ENCODE measurements around the gene TMBIM1. TPM values are rescaled to one million over a fixed set of nuclear protein-coding genes. Genes with fewer than 3 reads are reported as not detected.

Gene TMBIM1
- total and polyA plus RNA-seq, 9 of the 15 experiments (the other 6 are each of a cell fraction or from before 2014, with no cell fraction given), result 14.2 to 105 (median 47.0) TPM

DNA sequence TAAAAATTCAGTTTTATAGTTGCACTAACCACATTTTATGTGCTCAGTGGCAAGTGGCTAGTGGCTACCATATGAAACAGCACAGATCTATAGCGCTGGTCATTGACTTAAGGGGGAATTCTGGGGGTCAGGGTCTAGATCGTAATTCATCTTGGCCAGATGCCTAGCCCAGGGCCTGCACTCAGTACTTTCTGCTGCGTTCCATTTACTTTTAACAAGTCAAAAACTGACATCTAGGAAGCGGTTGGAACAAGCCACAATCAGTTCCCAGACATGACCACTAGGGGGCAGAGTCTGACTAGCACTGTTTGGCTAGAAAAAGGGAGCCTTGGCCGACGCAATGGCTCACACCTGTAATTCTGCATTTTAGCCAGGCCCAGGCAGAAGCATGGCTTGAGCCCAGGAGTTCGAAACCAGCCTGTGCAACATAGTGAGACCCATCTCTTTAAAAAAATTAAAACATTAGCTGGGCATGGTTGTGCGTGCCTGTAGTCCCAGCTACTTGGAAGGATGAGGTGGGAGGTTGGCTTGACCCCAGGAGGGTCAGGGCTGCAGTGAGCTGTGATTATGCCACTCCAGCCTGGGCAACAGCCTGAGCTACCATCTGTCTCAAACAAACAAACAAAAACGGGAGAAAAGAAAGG, 9.0 kb upstream of the TMBIM1 start (continued):
- TF ChIP-seq, protein P1, sequence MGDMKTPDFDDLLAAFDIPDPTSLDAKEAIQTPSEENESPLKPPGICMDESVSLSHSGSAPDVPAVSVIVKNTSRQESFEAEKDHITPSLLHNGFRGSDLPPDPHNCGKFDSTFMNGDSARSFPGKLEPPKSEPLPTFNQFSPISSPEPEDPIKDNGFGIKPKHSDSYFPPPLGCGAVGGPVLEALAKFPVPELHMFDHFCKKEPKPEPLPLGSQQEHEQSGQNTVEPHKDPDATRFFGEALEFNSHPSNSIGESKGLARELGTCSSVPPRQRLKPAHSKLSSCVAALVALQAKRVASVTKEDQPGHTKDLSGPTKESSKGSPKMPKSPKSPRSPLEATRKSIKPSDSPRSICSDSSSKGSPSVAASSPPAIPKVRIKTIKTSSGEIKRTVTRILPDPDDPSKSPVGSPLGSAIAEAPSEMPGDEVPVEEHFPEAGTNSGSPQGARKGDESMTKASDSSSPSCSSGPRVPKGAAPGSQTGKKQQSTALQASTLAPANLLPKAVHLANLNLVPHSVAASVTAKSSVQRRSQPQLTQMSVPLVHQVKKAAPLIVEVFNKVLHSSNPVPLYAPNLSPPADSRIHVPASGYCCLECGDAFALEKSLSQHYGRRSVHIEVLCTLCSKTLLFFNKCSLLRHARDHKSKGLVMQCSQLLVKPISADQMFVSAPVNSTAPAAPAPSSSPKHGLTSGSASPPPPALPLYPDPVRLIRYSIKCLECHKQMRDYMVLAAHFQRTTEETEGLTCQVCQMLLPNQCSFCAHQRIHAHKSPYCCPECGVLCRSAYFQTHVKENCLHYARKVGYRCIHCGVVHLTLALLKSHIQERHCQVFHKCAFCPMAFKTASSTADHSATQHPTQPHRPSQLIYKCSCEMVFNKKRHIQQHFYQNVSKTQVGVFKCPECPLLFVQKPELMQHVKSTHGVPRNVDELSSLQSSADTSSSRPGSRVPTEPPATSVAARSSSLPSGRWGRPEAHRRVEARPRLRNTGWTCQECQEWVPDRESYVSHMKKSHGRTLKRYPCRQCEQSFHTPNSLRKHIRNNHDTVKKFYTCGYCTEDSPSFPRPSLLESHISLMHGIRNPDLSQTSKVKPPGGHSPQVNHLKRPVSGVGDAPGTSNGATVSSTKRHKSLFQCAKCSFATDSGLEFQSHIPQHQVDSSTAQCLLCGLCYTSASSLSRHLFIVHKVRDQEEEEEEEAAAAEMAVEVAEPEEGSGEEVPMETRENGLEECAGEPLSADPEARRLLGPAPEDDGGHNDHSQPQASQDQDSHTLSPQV (IDR thresholded peaks at IDR 0.05), result peak; percentile 34; the same call in 1 of the 2 replicates
- TF ChIP-seq MEIS2 (IDR thresholded peaks at IDR 0.05; ENCODE audit: partially characterized antibody), result peak; percentile 55
- TF ChIP-seq SUPT5H (IDR thresholded peaks at IDR 0.05), result no peak
- TF ChIP-seq RBFOX2 (IDR thresholded peaks at IDR 0.05; ENCODE audit: low read depth, low read length), result no peak
- no peak for TF ChIP-seq SMARCA5 (IDR thresholded peaks at IDR 0.05)
- TF ChIP-seq RB1 (IDR thresholded peaks at IDR 0.05; ENCODE audit: low read depth), result peak; percentile 76; the same call in 1 of the 2 replicates
- TF ChIP-seq, protein P2, sequence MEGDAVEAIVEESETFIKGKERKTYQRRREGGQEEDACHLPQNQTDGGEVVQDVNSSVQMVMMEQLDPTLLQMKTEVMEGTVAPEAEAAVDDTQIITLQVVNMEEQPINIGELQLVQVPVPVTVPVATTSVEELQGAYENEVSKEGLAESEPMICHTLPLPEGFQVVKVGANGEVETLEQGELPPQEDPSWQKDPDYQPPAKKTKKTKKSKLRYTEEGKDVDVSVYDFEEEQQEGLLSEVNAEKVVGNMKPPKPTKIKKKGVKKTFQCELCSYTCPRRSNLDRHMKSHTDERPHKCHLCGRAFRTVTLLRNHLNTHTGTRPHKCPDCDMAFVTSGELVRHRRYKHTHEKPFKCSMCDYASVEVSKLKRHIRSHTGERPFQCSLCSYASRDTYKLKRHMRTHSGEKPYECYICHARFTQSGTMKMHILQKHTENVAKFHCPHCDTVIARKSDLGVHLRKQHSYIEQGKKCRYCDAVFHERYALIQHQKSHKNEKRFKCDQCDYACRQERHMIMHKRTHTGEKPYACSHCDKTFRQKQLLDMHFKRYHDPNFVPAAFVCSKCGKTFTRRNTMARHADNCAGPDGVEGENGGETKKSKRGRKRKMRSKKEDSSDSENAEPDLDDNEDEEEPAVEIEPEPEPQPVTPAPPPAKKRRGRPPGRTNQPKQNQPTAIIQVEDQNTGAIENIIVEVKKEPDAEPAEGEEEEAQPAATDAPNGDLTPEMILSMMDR (IDR thresholded peaks at IDR 0.05 in 2 of 3, conservative IDR thresholded peaks at IDR 0.05 in 1 of 3; ENCODE audit: insufficient read depth in 2 of 3, low read depth in 1 of 3, low read length in 3 of 3), result peak; percentile 84 to 92 (median 86)
- TF ChIP-seq, protein P3, sequence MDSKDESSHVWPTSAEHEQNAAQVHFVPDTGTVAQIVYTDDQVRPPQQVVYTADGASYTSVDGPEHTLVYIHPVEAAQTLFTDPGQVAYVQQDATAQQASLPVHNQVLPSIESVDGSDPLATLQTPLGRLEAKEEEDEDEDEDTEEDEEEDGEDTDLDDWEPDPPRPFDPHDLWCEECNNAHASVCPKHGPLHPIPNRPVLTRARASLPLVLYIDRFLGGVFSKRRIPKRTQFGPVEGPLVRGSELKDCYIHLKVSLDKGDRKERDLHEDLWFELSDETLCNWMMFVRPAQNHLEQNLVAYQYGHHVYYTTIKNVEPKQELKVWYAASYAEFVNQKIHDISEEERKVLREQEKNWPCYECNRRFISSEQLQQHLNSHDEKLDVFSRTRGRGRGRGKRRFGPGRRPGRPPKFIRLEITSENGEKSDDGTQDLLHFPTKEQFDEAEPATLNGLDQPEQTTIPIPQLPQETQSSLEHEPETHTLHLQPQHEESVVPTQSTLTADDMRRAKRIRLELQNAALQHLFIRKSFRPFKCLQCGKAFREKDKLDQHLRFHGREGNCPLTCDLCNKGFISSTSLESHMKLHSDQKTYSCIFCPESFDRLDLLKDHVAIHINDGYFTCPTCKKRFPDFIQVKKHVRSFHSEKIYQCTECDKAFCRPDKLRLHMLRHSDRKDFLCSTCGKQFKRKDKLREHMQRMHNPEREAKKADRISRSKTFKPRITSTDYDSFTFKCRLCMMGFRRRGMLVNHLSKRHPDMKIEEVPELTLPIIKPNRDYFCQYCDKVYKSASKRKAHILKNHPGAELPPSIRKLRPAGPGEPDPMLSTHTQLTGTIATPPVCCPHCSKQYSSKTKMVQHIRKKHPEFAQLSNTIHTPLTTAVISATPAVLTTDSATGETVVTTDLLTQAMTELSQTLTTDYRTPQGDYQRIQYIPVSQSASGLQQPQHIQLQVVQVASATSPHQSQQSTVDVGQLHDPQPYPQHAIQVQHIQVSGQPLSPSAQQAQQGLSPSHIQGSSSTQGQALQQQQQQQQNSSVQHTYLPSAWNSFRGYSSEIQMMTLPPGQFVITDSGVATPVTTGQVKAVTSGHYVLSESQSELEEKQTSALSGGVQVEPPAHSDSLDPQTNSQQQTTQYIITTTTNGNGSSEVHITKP (IDR thresholded peaks at IDR 0.05; ENCODE audit: partially characterized antibody), result peak; percentile 19
- no peak for TF ChIP-seq SAFB2 (IDR thresholded peaks at IDR 0.05; ENCODE audit: borderline replicate concordance, low read depth, low read length, severe bottlenecking)
- TF ChIP-seq ATF1 (CRISPR knock-in tag; IDR thresholded peaks at IDR 0.05), result no peak
- TF ChIP-seq ATF1 (tag; IDR thresholded peaks at IDR 0.05), result 0 out of 2 replicates have a peak, but pooled peaks have one; percentile 14
- peak; percentile 56 for TF ChIP-seq ARID2 (IDR thresholded peaks at IDR 0.05)
- TF ChIP-seq BCOR (IDR thresholded peaks at IDR 0.05), result no peak
- TF ChIP-seq EP400 (IDR thresholded peaks at IDR 0.05), result 0 out of 2 replicates have a peak, but pooled peaks have one; percentile 15
- peak; percentile 23; the same call in 1 of the 2 replicates for TF ChIP-seq NFIC (IDR thresholded peaks at IDR 0.05)
- TF ChIP-seq, protein P4, sequence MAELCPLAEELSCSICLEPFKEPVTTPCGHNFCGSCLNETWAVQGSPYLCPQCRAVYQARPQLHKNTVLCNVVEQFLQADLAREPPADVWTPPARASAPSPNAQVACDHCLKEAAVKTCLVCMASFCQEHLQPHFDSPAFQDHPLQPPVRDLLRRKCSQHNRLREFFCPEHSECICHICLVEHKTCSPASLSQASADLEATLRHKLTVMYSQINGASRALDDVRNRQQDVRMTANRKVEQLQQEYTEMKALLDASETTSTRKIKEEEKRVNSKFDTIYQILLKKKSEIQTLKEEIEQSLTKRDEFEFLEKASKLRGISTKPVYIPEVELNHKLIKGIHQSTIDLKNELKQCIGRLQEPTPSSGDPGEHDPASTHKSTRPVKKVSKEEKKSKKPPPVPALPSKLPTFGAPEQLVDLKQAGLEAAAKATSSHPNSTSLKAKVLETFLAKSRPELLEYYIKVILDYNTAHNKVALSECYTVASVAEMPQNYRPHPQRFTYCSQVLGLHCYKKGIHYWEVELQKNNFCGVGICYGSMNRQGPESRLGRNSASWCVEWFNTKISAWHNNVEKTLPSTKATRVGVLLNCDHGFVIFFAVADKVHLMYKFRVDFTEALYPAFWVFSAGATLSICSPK (IDR thresholded peaks at IDR 0.05; ENCODE audit: borderline replicate concordance), result 0 out of 2 replicates have a peak, but pooled peaks have one; percentile 80
